ENCODE measurements around the gene ABLIM3. TPM values are rescaled to one million over a fixed set of nuclear protein-coding genes. Genes with fewer than 3 reads are reported as not detected.

Gene ABLIM3
- polyA plus RNA-seq, 1 experiment, result 25.7 TPM

Other genes with a start within 250 kb of the ABLIM3 start
- gene SH3TC2, start 78.4 kb upstream of the ABLIM3 start, polyA plus RNA-seq (2011; rRNA removed), result 1.5 and 1.9 TPM in 2 replicates
- 1.2 and 1.3 TPM in 2 replicates for gene AFAP1L1, start 130.4 kb downstream of the ABLIM3 start, polyA plus RNA-seq (2011; rRNA removed)
- gene GRPEL2, start 204.0 kb downstream of the ABLIM3 start, polyA plus RNA-seq (2011; rRNA removed), result 17.1 and 18.0 TPM in 2 replicates
- 10.2 and 12.8 TPM in 2 replicates for gene PCYOX1L, start 216.6 kb downstream of the ABLIM3 start, polyA plus RNA-seq (2011; rRNA removed)
- gene IL17B, start 237.8 kb downstream of the ABLIM3 start, polyA plus RNA-seq (2011; rRNA removed), result 0.49 and 0.90 TPM in 2 replicates